ENCODE measurements around the gene CLIP3.

CLIP3 gene

DNA sequence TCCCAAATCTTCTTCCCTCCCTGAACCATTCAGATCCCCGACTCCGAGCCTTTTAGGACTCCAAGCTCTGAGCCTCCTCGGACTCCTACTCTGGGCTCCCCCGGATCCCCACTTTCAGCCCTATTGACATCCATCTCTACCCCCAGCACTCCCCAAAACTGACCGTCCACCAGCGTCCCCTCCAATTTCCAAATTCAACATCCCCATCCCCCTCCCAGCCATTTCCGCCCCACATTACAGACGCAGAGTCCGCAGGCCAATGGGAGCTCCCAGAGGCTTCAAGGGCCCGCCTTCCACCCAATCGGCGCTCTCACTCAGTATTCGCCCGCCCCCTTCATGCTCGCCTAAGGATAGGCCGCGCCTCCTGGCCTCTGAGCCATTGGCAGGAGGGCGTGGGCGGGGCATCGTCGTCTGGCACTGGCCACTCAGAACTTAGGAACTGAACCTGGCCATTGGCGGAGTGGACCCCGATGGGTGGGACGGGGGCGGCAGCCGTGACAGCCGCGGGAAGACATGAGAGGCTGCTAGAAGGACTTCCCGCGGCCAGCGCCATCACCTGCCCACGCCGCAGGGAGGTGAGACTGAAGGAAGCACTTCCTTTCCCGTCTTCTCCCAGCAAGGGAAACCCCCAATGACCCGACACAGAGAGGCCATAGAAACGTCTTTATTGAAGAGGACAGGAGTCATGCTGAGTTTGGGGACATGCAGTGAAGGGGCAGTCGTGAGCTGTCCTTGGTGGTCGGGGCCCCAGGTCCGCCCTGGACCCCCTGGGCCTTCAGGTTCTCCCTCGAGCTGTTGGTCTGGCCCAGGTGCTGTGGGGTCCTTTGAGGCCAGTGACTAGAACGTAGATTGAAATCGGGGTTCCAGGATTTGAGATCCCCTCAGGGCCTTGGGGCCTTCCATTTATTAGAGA lies 18.4 kb downstream of the CLIP3 start, which contains the start of gene ALKBH6:
TSS of gene ALKBH6 (minus strand) at position 202 of the 913 bp plus-strand sequence. CDS start 816 bp downstream, outside the sequence.
- H3K4me3 ChIP-seq (ENCODE audit: low read length): peak within 1 kb of the TSS; percentile 97
- TF ChIP-seq, protein P1, sequence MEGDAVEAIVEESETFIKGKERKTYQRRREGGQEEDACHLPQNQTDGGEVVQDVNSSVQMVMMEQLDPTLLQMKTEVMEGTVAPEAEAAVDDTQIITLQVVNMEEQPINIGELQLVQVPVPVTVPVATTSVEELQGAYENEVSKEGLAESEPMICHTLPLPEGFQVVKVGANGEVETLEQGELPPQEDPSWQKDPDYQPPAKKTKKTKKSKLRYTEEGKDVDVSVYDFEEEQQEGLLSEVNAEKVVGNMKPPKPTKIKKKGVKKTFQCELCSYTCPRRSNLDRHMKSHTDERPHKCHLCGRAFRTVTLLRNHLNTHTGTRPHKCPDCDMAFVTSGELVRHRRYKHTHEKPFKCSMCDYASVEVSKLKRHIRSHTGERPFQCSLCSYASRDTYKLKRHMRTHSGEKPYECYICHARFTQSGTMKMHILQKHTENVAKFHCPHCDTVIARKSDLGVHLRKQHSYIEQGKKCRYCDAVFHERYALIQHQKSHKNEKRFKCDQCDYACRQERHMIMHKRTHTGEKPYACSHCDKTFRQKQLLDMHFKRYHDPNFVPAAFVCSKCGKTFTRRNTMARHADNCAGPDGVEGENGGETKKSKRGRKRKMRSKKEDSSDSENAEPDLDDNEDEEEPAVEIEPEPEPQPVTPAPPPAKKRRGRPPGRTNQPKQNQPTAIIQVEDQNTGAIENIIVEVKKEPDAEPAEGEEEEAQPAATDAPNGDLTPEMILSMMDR (conservative IDR thresholded peaks at IDR 0.05; ENCODE audit: low read depth, low read length): no peak
- peak; percentile 92 for DNase-seq (ENCODE audit: low read depth)

DNA sequence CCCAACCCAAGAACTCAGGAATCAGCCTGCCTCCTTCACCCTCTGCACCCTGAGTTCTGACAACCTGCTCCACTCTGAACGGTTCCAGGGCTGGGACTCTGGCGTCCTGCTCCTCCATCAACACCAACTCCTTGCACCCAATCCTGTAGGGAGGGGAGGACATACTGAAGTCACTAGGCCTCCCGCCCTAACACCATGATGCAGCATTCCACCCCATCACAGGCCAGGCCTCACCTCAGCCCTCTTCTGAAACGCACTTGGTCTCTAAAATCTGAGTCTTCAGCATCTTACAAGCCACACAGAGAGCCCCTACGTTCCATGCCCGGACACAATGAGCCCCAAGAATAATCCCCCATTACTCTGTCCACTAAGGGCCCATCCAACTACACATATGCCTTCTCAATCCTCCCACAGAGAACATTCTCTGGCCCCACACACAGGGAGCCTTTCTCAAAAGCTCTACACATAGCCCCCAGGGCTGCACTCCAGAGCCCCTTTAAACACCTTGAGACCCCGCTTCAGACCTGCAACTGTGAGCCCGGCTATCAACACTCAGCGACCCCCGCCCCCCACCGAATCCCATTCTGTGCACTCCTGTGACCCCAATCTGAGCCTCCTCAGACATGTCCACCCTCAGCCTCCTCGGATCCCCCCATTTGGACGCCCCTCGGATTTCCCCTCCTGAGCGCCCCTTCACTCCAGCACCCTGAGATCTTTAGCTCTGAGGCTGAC lies 19.2 kb downstream of the CLIP3 start:
- H3K4me3 ChIP-seq (ENCODE audit: low read length): peak overlapping the region; percentile 97
- DNase-seq (ENCODE audit: low read depth): no peak
- TF ChIP-seq, protein P1 (conservative IDR thresholded peaks at IDR 0.05; ENCODE audit: low read depth, low read length): no peak

DNA sequence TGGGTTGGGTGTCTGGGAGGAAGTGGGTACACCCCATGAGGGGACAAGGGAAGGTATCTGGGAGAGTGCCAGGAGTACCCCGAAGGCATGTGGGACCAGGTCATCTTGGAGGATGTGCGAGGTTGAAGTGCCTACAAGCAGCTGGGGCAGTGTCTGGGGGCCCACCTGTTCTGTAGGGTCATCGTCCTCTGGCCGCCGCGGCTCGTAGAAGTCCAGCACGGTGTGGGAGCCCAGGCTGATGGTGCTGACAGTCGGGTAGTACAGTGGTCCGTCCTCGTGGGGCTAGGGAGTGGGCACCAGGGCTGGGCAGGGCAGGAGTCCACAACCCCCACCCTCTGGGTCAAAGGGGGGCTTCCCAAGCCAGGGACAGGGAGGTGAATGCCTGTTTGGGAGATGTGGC lies 22.3 kb downstream of the CLIP3 start:
- TF ChIP-seq, protein P1 (conservative IDR thresholded peaks at IDR 0.05; ENCODE audit: low read depth, low read length): no peak
- no peak for DNase-seq (ENCODE audit: low read depth)

DNA sequence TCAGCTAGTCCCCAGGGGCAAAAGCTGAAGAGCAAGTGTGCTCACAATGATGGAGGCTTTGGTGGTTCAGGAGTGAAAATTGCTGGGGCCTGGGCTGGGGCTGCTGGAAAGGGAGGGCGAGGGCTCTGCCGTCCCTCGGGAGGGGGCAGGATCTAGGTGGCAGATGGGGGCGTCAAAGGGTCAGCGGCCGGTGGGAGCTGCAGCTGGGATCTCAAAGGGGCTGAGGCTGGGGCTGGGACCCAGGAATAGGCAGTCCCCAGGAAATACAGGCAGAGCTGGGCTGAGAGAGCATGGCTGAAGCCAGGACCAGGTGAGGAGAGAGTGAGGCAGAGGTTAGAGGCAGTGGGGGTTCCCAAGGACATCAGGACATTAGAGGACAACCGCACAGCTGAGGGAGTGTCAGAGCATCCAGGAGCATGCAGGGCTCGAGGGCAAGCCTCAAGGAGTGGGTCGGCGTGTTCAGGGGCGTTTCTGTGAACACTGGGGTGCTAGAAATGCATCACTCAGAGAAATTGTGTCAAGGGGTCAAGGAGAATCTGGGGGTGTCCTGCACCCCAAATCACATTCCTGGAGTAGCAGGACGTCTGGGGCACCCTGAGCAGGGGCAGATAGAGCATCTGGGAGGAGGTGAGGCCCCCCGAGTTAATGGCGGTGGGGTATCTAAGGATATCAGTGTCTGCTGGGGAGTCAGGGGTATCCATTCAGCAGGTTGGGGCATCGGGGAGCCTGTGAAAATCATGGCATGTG lies 22.9 kb downstream of the CLIP3 start:
- DNase-seq (ENCODE audit: low read depth): no peak

More for the DNA sequence above, 22.3 kb downstream of the CLIP3 start:
- no peak overlapping the region for H3K4me3 ChIP-seq (ENCODE audit: low read length)

DNA sequence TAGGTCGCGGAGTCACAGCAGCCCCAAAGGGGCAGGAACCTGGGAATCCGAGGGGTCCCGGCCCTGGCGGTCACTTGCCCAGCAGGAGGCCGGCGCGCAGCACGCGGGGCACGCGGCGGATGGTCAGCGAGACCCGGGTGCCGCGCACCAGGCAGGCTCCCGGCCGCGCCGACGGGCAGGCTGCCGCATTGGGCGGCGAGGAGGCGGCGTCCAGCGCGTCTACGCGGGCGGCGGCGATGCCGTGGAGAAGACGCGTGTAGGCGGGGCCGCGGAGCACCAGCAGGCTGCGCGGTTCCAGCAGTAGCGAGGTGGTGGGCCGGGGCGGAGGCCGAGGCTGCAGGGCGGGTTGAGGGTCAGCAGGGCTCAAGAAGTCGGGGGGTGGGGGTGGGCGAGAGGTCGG lies 23.5 kb downstream of the CLIP3 start:
- peak; percentile 19 for DNase-seq (ENCODE audit: low read depth)
- peak overlapping the region; percentile 39 for H3K4me3 ChIP-seq (ENCODE audit: low read length)
- TF ChIP-seq, protein P1 (conservative IDR thresholded peaks at IDR 0.05; ENCODE audit: low read depth, low read length): no peak

More for the DNA sequence above, 22.9 kb downstream of the CLIP3 start:
- peak overlapping the region; percentile 39 for H3K4me3 ChIP-seq (ENCODE audit: low read length)
- TF ChIP-seq, protein P1 (conservative IDR thresholded peaks at IDR 0.05; ENCODE audit: low read depth, low read length): no peak

DNA sequence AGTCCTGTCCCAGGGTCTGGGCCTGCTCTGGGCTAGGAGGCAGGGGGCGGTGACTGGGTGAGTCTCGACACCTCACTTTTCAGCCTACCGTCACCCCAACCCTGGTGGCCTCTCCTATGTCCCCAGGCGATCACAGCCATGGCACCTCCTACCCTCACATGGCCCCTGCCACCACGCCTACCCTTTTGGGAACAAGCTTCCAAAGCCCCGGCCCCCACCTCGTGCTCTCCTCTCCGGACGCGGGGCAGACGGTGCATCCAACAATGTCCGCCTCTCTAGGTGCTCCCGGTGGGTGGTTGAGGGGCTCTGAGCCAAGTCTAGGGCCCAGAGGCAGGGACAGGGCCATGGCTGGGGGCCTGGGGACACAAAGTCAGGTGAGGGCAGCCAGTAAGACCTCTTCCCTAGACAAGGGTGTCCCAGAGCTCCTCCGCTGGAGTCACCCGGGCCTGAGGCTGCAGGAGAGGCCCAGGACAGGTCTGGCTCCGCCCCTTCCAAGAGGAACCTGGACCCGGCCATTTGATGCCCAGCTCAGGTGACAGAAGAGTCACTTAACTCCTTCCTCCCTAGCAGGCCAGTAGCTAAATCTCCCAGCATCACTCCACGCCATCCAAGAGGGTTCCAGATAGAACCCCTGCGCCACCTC lies 24.2 kb downstream of the CLIP3 start, which contains the start of gene SYNE4:
TSS of gene SYNE4 (minus strand) at position 478 of the 643 bp plus-strand sequence. CDS start at position 346, 132 bp downstream.
- peak within 1 kb of the TSS; percentile 39 for H3K4me3 ChIP-seq (ENCODE audit: low read length)
- TF ChIP-seq, protein P1 (conservative IDR thresholded peaks at IDR 0.05; ENCODE audit: low read depth, low read length): no peak
- DNase-seq (ENCODE audit: low read depth): no peak
